Right lobe of liver (tissue), 4 donors: ENCODE measurements around the gene COL21A1.

Experiments
- POLR2A ChIP-seq: fragments of 450-650 bp; IDR thresholded peaks from one replicate; pipeline ENCODE4 v1.6.1; 2017; ENCODE audit warnings: antibody characterized with exemption, mild to moderate bottlenecking
- TF ChIP-seq, protein P1 (sequence below), 4 donors: fragments of 200-600 bp in 3 of 4; fragments of 450-650 bp in 1 of 4; IDR thresholded peaks; one replicate each; pipeline versions ENCODE4 v1.5.1 to v1.8.0; 2016 to 2022; ENCODE audit warnings: antibody characterized with exemption in 4 of 4, mild to moderate bottlenecking in 2 of 4
- donor health status: DM: no; HTN: no; CAD: no.
- donor health status: DM: no; HTN: no; CAD: no.
- donor health status: DM: no; HTN: yes; CAD: no.

DNA sequence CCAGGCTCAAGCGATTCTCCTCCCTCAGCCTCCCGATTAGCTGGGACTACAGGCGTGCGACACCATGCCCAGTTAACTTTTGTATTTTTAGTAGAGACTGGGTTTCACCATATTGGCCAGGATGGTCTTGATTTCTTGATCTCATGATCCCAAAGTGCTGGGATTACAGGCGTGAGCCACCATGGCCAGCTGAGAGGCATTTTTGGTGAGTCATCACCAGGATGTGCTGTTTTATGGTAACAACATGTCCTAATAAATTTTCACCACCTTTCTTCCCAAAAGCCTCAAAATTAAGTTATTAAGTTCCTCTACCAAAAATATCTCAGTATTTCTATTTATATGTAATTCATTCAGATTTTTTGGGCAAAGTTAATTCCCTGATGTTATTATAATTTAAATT is 53.5 kb downstream of the COL21A1 start:
- TF ChIP-seq, protein P1, sequence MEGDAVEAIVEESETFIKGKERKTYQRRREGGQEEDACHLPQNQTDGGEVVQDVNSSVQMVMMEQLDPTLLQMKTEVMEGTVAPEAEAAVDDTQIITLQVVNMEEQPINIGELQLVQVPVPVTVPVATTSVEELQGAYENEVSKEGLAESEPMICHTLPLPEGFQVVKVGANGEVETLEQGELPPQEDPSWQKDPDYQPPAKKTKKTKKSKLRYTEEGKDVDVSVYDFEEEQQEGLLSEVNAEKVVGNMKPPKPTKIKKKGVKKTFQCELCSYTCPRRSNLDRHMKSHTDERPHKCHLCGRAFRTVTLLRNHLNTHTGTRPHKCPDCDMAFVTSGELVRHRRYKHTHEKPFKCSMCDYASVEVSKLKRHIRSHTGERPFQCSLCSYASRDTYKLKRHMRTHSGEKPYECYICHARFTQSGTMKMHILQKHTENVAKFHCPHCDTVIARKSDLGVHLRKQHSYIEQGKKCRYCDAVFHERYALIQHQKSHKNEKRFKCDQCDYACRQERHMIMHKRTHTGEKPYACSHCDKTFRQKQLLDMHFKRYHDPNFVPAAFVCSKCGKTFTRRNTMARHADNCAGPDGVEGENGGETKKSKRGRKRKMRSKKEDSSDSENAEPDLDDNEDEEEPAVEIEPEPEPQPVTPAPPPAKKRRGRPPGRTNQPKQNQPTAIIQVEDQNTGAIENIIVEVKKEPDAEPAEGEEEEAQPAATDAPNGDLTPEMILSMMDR (IDR thresholded peaks at IDR 0.05), result no peak
- no peak for TF ChIP-seq POLR2A
